K562 (cell line): ENCODE data around the gene DCPS.

Source experiments
- TBP ChIP-seq: optimal IDR thresholded peaks from 2 replicates; pipeline ENCODE3; 2011; ENCODE audit warnings: low read depth, low read length, improper control_type of control experiment
- ZNF146 ChIP-seq: IDR thresholded peaks from one replicate; pipeline ENCODE4 v1.6.1; 2018; ENCODE audit warnings: missing compliant biosample characterization; ENCODE audit not compliant: unreplicated experiment
- TF ChIP-seq, protein P1 (sequence below): fragments of 250-450 bp; sonication (Bioruptor Pico); IDR thresholded peaks from 2 replicates; pipeline ENCODE4 v1.5.0; 2020; ENCODE audit warnings: mild to moderate bottlenecking

GRCh38 chr11:126354631-126355323 lies 50.9 kb downstream of the DCPS start:
- no peak for TF ChIP-seq TBP
- TF ChIP-seq, protein P1, sequence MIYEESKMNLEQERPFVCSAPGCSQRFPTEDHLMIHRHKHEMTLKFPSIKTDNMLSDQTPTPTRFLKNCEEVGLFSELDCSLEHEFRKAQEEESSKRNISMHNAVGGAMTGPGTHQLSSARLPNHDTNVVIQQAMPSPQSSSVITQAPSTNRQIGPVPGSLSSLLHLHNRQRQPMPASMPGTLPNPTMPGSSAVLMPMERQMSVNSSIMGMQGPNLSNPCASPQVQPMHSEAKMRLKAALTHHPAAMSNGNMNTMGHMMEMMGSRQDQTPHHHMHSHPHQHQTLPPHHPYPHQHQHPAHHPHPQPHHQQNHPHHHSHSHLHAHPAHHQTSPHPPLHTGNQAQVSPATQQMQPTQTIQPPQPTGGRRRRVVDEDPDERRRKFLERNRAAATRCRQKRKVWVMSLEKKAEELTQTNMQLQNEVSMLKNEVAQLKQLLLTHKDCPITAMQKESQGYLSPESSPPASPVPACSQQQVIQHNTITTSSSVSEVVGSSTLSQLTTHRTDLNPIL (CRISPR knock-in tag), result no peak
- TF ChIP-seq ZNF146 (CRISPR knock-in tag), result no peak
